ENCODE data around the gene TIRAP.

GRCh38 chr11:126311401-126312291 is 28.8 kb downstream of the TIRAP start:
- TF ChIP-seq, protein P1, sequence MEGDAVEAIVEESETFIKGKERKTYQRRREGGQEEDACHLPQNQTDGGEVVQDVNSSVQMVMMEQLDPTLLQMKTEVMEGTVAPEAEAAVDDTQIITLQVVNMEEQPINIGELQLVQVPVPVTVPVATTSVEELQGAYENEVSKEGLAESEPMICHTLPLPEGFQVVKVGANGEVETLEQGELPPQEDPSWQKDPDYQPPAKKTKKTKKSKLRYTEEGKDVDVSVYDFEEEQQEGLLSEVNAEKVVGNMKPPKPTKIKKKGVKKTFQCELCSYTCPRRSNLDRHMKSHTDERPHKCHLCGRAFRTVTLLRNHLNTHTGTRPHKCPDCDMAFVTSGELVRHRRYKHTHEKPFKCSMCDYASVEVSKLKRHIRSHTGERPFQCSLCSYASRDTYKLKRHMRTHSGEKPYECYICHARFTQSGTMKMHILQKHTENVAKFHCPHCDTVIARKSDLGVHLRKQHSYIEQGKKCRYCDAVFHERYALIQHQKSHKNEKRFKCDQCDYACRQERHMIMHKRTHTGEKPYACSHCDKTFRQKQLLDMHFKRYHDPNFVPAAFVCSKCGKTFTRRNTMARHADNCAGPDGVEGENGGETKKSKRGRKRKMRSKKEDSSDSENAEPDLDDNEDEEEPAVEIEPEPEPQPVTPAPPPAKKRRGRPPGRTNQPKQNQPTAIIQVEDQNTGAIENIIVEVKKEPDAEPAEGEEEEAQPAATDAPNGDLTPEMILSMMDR (IDR thresholded peaks at IDR 0.05) = no peak
- TF ChIP-seq POLR2AphosphoS5 (IDR thresholded peaks at IDR 0.05; ENCODE audit: insufficient read depth in 1 of 2, low read depth in 1 of 2) = no peak

All from vagina (tissue), 2 donors.